Measurements from ENCODE around the gene CPT2. TPM values are rescaled to one million over a fixed set of nuclear protein-coding genes. Genes with fewer than 3 reads are reported as not detected.

Gene CPT2
- total and polyA plus RNA-seq, 2 experiments from 2014 or later: 15.2 to 16.2 TPM

GRCh38 chr1:53262000-53262399 lies 65.4 kb downstream of the CPT2 start:
- TF ChIP-seq EZH2phosphoT487 (IDR thresholded peaks at IDR 0.05; ENCODE audit: insufficient read depth, low read depth) (no peak), EZH2 (IDR thresholded peaks at IDR 0.05; ENCODE audit: insufficient read depth, poor library complexity, severe bottlenecking) (no peak)
- 92 to 98% methylated on average over 3 of the region's 3 CpGs for WGBS, 2 experiments (ENCODE audit: low coverage in 1 of 2, low lambda C conversion rate in 2 of 2, missing lambda C conversion rate in 2 of 2)
- Histone ChIP-seq H3K9me3 (ENCODE audit: low read depth) (no peaks in the 10 kb centered on the region), H2AFZ (no peak overlapping the region), H3K9me2 (ENCODE audit: insufficient read depth) (no peaks in the 10 kb centered on the region), H3K36me3 (ENCODE audit: low read depth) (no peaks in the 10 kb centered on the region), H3K27ac (no peak overlapping the region), H3K4me3 (no peak overlapping the region), H3K27me3 (replicated peaks; ENCODE audit: insufficient read depth) (no peaks in the 10 kb centered on the region), H3K9ac (no peak overlapping the region), H4K20me1 (ENCODE audit: insufficient read depth) (no peaks in the 10 kb centered on the region), H3K4me2 (ENCODE audit: unreplicated experiment) (no peak overlapping the region), H3K4me1 (ENCODE audit: insufficient read depth) (peaks cover 5% of the 10 kb centered on the region; the same call in 1 of the 2 replicates), H3K79me2 (ENCODE audit: insufficient read depth) (no peaks in the 10 kb centered on the region), H3F3A (ENCODE audit: insufficient read depth) (no peaks in the 10 kb centered on the region)
- no peak for DNase-seq
- in situ Hi-C loops (cut with MboI): no loop called here

Other genes starting within 250 kb of the CPT2 start
- 54.0 and 54.8 TPM in 2 replicates for gene PODN, start 134.6 kb upstream of the CPT2 start, total RNA-seq (2014; rRNA removed; shearing (Covaris generic))
- 71.6 and 73.7 TPM in 2 replicates for gene PODN, start 134.6 kb upstream of the CPT2 start, polyA plus RNA-seq (2016; fragmentation: Nextera tagmentation; extraction: Ambion mirVana)
- 0.13 TPM in 1 of 2 replicates, not detected in the other for gene SLC1A7, start 54.2 kb upstream of the CPT2 start, total RNA-seq (2014; rRNA removed; shearing (Covaris generic))
- 0.51 and 0.76 TPM in 2 replicates for gene SLC1A7, start 54.2 kb upstream of the CPT2 start, polyA plus RNA-seq (2016; fragmentation: Nextera tagmentation; extraction: Ambion mirVana)
- gene CZIB, start 23.8 kb downstream of the CPT2 start, total RNA-seq (2014; rRNA removed; shearing (Covaris generic)): 49.7 and 63.2 TPM in 2 replicates
- gene CZIB, start 23.8 kb downstream of the CPT2 start, polyA plus RNA-seq (2016; fragmentation: Nextera tagmentation; extraction: Ambion mirVana): 76.6 and 83.4 TPM in 2 replicates
- gene MAGOH, start 41.7 kb downstream of the CPT2 start, total RNA-seq (2014; rRNA removed; shearing (Covaris generic)): 21.9 and 22.5 TPM in 2 replicates
- 29.7 and 34.3 TPM in 2 replicates for gene MAGOH, start 41.7 kb downstream of the CPT2 start, polyA plus RNA-seq (2016; fragmentation: Nextera tagmentation; extraction: Ambion mirVana)
- 6.3 and 8.9 TPM in 2 replicates for gene LRP8, start 131.2 kb downstream of the CPT2 start, total RNA-seq (2014; rRNA removed; shearing (Covaris generic))
- 1.3 TPM in 2 replicates for gene LRP8, start 131.2 kb downstream of the CPT2 start, polyA plus RNA-seq (2016; fragmentation: Nextera tagmentation; extraction: Ambion mirVana)

Measured in GM23248 (cell line).